Stimulated activated CD4-positive, alpha-beta T cell treated with anti-CD3 and anti-CD28 coated beads, Interleukin-15, amount 100 ng/mL, for 24 hours (primary cell): Measurements from ENCODE around the gene DHRS2.
"Not testable (repeated sequence)": the region's sequence is repeated elsewhere in the genome, so short reads cannot be mapped to it uniquely, and the experiment has no call there.

Experiments
- DNase-seq: peaks from one replicate; pipeline ENCODE4 v3.0.0-alpha.2; 2020

Gene DHRS2

GRCh38 chr14:23634698-23635412, 1.3 kb upstream of the DHRS2 start:
- not testable (repeated sequence) for DNase-seq

GRCh38 chr14:23637312-23637654, 1.1 kb downstream of the DHRS2 start:
- not testable (repeated sequence) for DNase-seq

GRCh38 chr14:23637655-23638413, 1.7 kb downstream of the DHRS2 start:
- DNase-seq: not testable (repeated sequence)

GRCh38 chr14:23638414-23639047, 2.4 kb downstream of the DHRS2 start:
- DNase-seq: no peak

- no peak for DNase-seq
Measured at GRCh38 chr14:23639048-23639890, 3.1 kb downstream of the DHRS2 start.

GRCh38 chr14:23639891-23640523, 3.8 kb downstream of the DHRS2 start:
- no peak for DNase-seq

GRCh38 chr14:23640524-23641141, 4.5 kb downstream of the DHRS2 start:
- no peak for DNase-seq

GRCh38 chr14:23641180-23641914, 5.2 kb downstream of the DHRS2 start:
- DNase-seq: no peak

- DNase-seq: no peak
Measured at GRCh38 chr14:23641915-23642588, 5.9 kb downstream of the DHRS2 start.

- no peak for DNase-seq
Measured at GRCh38 chr14:23643533-23644194, 7.5 kb downstream of the DHRS2 start.

- no peak for DNase-seq
Measured at GRCh38 chr14:23644195-23644918, 8.2 kb downstream of the DHRS2 start.

GRCh38 chr14:23644919-23645336, 8.8 kb downstream of the DHRS2 start:
- no peak for DNase-seq

- DNase-seq: no peak
Measured at GRCh38 chr14:23645504-23645811, 9.3 kb downstream of the DHRS2 start.

- no peak for DNase-seq
Measured at GRCh38 chr14:23645812-23646647, 9.9 kb downstream of the DHRS2 start.

- DNase-seq: no peak
Measured at GRCh38 chr14:23646648-23647549, 10.7 kb downstream of the DHRS2 start.

GRCh38 chr14:23647619-23648018, 11.5 kb downstream of the DHRS2 start:
- DNase-seq: no peak

- DNase-seq: no peak
Measured at GRCh38 chr14:23648764-23649460, 12.7 kb downstream of the DHRS2 start.
